ENCODE results near the gene ADAM19.

GRCh38 chr5:157510682-157511081 is 64.9 kb downstream of the ADAM19 start:
- TF ChIP-seq EZH2 (IDR thresholded peaks at IDR 0.05): no peak
- no peak for TF ChIP-seq POLR2AphosphoS5 (IDR thresholded peaks at IDR 0.05; ENCODE audit: borderline replicate concordance, low read depth, low read length)
- TF ChIP-seq FOXP2 (optimal IDR thresholded peaks at IDR 0.05; ENCODE audit: control extremely low read depth, extremely low read length, insufficient read depth): no peak
